K562 (cell line): Measurements from ENCODE around the gene PHLDB1. TPM values are rescaled to one million over a fixed set of nuclear protein-coding genes. Genes with fewer than 3 reads are reported as not detected.

Experiments
- ATAC-seq: fragments of 200-7000 bp; cut with Tn5 transposase; 3 replicates; pipeline ENCODE4 v1.9.1; 2020; ENCODE audit warnings: moderate library complexity
- BruUV-seq: library from RNA; stranded (reverse); fragments of 400-500 nt; replicated peaks from 2 replicates; lab custom pipeline; 2021; lab: Mats Ljungman, UMichigan
- CTCF ChIA-PET: fragments of 300-600 bp; formaldehyde crosslinking; extraction: SDS; loops from one replicate; lab custom pipeline; 2021; ENCODE audit warnings: low intra/inter-chr PET ratio; lab: Yijun Ruan, JAX
- POLR2A ChIA-PET: fragments of 300-600, 350-650 bp; sonication (Branson Sonifier 250); formaldehyde crosslinking; extraction: SDS; loops from one replicate; lab custom pipeline; 2021; ENCODE audit warnings: antibody characterized with exemption, inconsistent platforms; lab: Yijun Ruan, JAX
- DNase-seq, 4 experiments: peaks; one replicate each; pipeline versions ENCODE4 v3.0.0 to v3.0.0-alpha.2; 2011 to 2018; ENCODE audit warnings: low spot score in 3 of 4, mixed read lengths in 3 of 4; ENCODE audit errors: extremely low read depth in 1 of 4
- FAIRE-seq: peaks from 2 replicates; lab custom pipeline; 2011; peaks lifted over from hg19 to GRCh38; lab: Jason Lieb, UNC
- H2AFZ ChIP-seq: 2 replicates; pipeline ENCODE4 v1.6.0; 2011; ENCODE audit warnings: low read depth, low read length, control low read depth, inconsistent platforms
- H3K27ac ChIP-seq: fragments of 200-600 bp; 3 replicates; pipeline ENCODE4 v1.8.0; 2011; ENCODE audit warnings: low read depth, mild to moderate bottlenecking, control low read depth, inconsistent platforms, low read length, moderate library complexity, mixed read lengths; ENCODE audit errors: extremely low read depth
- H3K27me3 ChIP-seq, 2 experiments: fragments of 300-600 bp in 1 of 2; 2 replicates in 1 of 2; 3 replicates in 1 of 2; pipeline versions ENCODE4 v1.6.0 to v1.8.0; 2011; ENCODE audit warnings: inconsistent platforms in 2 of 2, low read length in 2 of 2, mild to moderate bottlenecking in 1 of 2, mixed read lengths in 1 of 2, moderate library complexity in 1 of 2; ENCODE audit not compliant: control insufficient read depth in 2 of 2, insufficient read depth in 2 of 2
- H3K36me3 ChIP-seq: fragments of 300-600 bp; 3 replicates; pipeline ENCODE4 v1.8.0; 2011; ENCODE audit warnings: mild to moderate bottlenecking, low read length, inconsistent platforms; ENCODE audit not compliant: control insufficient read depth, insufficient read depth
- H3K4me1 ChIP-seq, 2 experiments: fragments of 200-600 bp in 1 of 2; replicated peaks in 1 of 2; 2 replicates in 1 of 2; 3 replicates in 1 of 2; pipeline versions ENCODE4 v1.5.1 to v1.8.0; 2011; ENCODE audit warnings: inconsistent platforms in 2 of 2, low read length in 2 of 2, mild to moderate bottlenecking in 1 of 2, mixed read lengths in 1 of 2, moderate library complexity in 1 of 2; ENCODE audit not compliant: control insufficient read depth in 2 of 2, insufficient read depth in 2 of 2
- H3K4me2 ChIP-seq: 2 replicates; pipeline ENCODE4 v1.6.1; 2011; ENCODE audit warnings: low read length, control low read depth, inconsistent platforms, mixed read lengths; ENCODE audit not compliant: insufficient read depth
- H3K4me3 ChIP-seq: fragments of 200-600 bp; sonication (generic), shearing (Covaris generic); 2 replicates; pipeline ENCODE4 v1.5.1; 2016; ENCODE audit warnings: control low read depth, inconsistent platforms
- H3K79me2 ChIP-seq: fragments of 200-600 bp; 3 replicates; pipeline ENCODE4 v1.8.0; 2011; ENCODE audit warnings: low read length, inconsistent platforms; ENCODE audit not compliant: control insufficient read depth, insufficient read depth
- H3K9ac ChIP-seq, 2 experiments: 2 replicates each; pipeline versions ENCODE4 v1.6.0 to v1.6.1; 2011; ENCODE audit warnings: low read depth in 2 of 2, low read length in 2 of 2, control low read depth in 1 of 2, inconsistent platforms in 1 of 2, mild to moderate bottlenecking in 1 of 2, mixed read lengths in 1 of 2; ENCODE audit not compliant: insufficient read depth in 1 of 2
- H3K9me1 ChIP-seq: one replicate; pipeline ENCODE4 v1.6.0; 2011; ENCODE audit warnings: inconsistent platforms, mild to moderate bottlenecking, low read length, moderate library complexity; ENCODE audit not compliant: control insufficient read depth, insufficient read depth
- H3K9me3 ChIP-seq: replicated peaks from 2 replicates; pipeline ENCODE4 v1.5.1; 2011; ENCODE audit warnings: low read depth, low read length, inconsistent platforms; ENCODE audit not compliant: control insufficient read depth, insufficient read depth
- H4K20me1 ChIP-seq: replicated peaks from 2 replicates; pipeline ENCODE4 v1.6.1; 2011; ENCODE audit warnings: low read length, inconsistent platforms, mixed read lengths; ENCODE audit not compliant: control insufficient read depth, insufficient read depth
- FOXK2 ChIP-seq, 2 experiments: fragments of 450-650 bp; IDR thresholded peaks in 1 of 2; conservative IDR thresholded peaks in 1 of 2; 2 replicates each; pipeline ENCODE4 v1.6.1; 2016; ENCODE audit warnings: low read depth in 2 of 2, mild to moderate bottlenecking in 1 of 2
- FUS ChIP-seq: fragments of 200-400 bp; formaldehyde crosslinking; optimal IDR thresholded peaks from 2 replicates; pipeline ENCODE3; 2017; ENCODE audit warnings: low read depth, low read length
- HOMEZ ChIP-seq: fragments of 250-450 bp; sonication (Bioruptor Pico); IDR thresholded peaks from 2 replicates; pipeline ENCODE4 v1.4.0; 2020; ENCODE audit warnings: mild to moderate bottlenecking, moderate library complexity
- KDM5B ChIP-seq: fragments of 200-600 bp; sonication (generic); IDR thresholded peaks from 2 replicates; pipeline ENCODE4 v1.6.1; 2012; ENCODE audit warnings: low read depth, mild to moderate bottlenecking, moderate library complexity, low read length, control low read depth, inconsistent platforms; ENCODE audit not compliant: insufficient replicate concordance
- TAF7 ChIP-seq: fragments of 450-650 bp; IDR thresholded peaks from 2 replicates; pipeline ENCODE4 v1.6.1; 2016; ENCODE audit warnings: missing genetic modification characterization, missing compliant biosample characterization
- ZNF408 ChIP-seq: fragments of 250-450 bp; sonication (Bioruptor Pico); IDR thresholded peaks from 2 replicates; pipeline ENCODE4 v1.4.0; 2020; ENCODE audit warnings: low read depth, mild to moderate bottlenecking, moderate library complexity
- WGBS: fragments of 100-300 bp; shearing (Covaris generic); methylation state at CpG from one replicate; pipeline ENCODE4 v1.1.6; 2016; ENCODE audit warnings: low coverage, mixed read lengths; ENCODE audit not compliant: insufficient coverage; ENCODE audit errors: missing lambda C conversion rate; 5-methylcytosine and 5-hydroxymethylcytosine counted together
- in situ Hi-C: fragments of 300-500 bp; cut with MboI; formaldehyde crosslinking; loops from 4 replicates; pipeline ENCODE4 v1.15.0; 2018; ENCODE audit warnings: inconsistent platforms, mixed read lengths
- intact Hi-C: fragments of 100-400 bp; cut with micrococcal nuclease; formaldehyde crosslinking; loops from 2 replicates; pipeline ENCODE4 v1.14.2; 2022
- polyA plus RNA-seq, 8 experiments: library from polyadenylated mRNA; depleted of rRNA in 4 of 8; stranded (reverse) in 5 of 8; unstranded in 3 of 8; fragments of >200 nt; fragmentation: Nextera tagmentation in 2 of 8; fragmentation: Illumina TruSeq in 1 of 8; extraction: Ambion mirVana in 2 of 8; extraction: Trizol in 1 of 8; gene quantifications; 2 replicates each; pipeline versions ENCODE4 v1.2.1 to v1.2.3, GENCODE V29; 2011 to 2014; ENCODE audit warnings: inconsistent platforms in 1 of 8, missing spikeins in 1 of 8
- total RNA-seq, 7 experiments: library from RNA; depleted of rRNA in 6 of 7; stranded (reverse); fragments of >200 nt in 6 of 7; fragmentation: Illumina TruSeq in 2 of 7; extraction: Trizol in 2 of 7; gene quantifications; 2 replicates each; pipeline versions ENCODE4 v1.2.1 to v1.2.3, GENCODE V29; 2011 to 2021; ENCODE audit warnings: low replicate concordance in 1 of 7

The PHLDB1 gene
- total and polyA plus RNA-seq, 9 of the 15 experiments (the other 6 are each of a cell fraction or from before 2014, with no cell fraction given), result 2.0 to 28.7 (median 16.2) TPM

GRCh38 chr11:118648291-118648690 lies 40.9 kb downstream of the PHLDB1 start (continued):
- TF ChIP-seq ZNF408 (CRISPR knock-in tag) (no peak), TAF7 (tag) (no peak), FOXK2 (conservative IDR thresholded peaks at IDR 0.05 in 1 of 2, IDR thresholded peaks at IDR 0.05 in 1 of 2; ENCODE audit: low read depth in 2 of 2) (no peak)

DNA sequence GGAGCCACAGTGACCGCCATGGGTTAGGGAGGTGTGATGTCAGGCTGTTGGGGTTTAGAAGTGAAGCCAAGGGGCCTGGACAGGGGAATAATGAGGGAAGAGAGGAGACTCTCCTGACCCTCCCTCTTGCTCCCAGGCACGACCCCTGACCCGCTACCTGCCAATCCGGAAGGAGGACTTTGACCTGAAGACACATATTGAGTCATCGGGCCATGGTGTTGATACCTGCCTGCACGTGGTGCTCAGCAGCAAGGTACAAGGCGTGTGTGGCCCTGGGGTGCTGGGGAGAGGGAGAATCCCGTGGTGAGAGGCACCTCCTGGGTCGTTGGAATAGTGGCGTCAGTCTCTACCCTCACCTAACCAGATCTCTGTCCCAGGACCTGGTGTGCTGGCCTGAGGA lies 42.5 kb downstream of the PHLDB1 start:
- Histone ChIP-seq H3K9me1 (no peaks in the 10 kb centered on the region), H3K36me3 (peaks cover 39% of the 10 kb centered on the region; the same call in 2 of the 3 replicates), H3K4me3 (no peak overlapping the region), H4K20me1 (no peaks in the 10 kb centered on the region), H3K9me3 (no peaks in the 10 kb centered on the region), H3K79me2 (no peaks in the 10 kb centered on the region), H3K27me3 (no peaks in the 10 kb centered on the region), H3K9ac (no peak overlapping the region), H3K4me2 (no peak overlapping the region), H2AFZ (no peak overlapping the region), H3K4me1 (peaks cover 0 to 10% of the 10 kb centered on the region in 2 experiments; a peak in 1 of 5 replicates), H3K27ac (no peak overlapping the region)
- FAIRE-seq (no peak), DNase-seq (no peak), ATAC-seq (no peak)
- ChIA-PET POLR2A (no interaction called here), CTCF (no interaction called here)
- no TSS peak for BruUV-seq
- intact Hi-C loops (loop anchor here (10.0 kb wide), 1 partner anchor 305 kb away; the partner anchor contains the start of gene UPK2), in situ Hi-C loops (no loop called here)
- WGBS, result 90% methylated on average over 6 of the region's 10 CpGs
- TF ChIP-seq FUS (no peak), KDM5B (no peak), HOMEZ (CRISPR knock-in tag) (no peak)
